ENCODE measurements around the gene HORMAD1. TPM values are rescaled to one million over a fixed set of nuclear protein-coding genes. Genes with fewer than 3 reads are reported as not detected.

Gene HORMAD1
- total RNA-seq = 0.10 and 0.33 TPM in 2 replicates

GRCh38 chr1:150720703-150721102, at the start of gene HORMAD1:
TSS of gene HORMAD1 (minus strand) at chr1:150720895. CDS start at chr1:150719505, 1,390 bp downstream.

GRCh38 chr1:150765296-150765976, 44.7 kb upstream of the HORMAD1 start, which contains the start of gene CTSS:
TSS of gene CTSS (minus strand) at chr1:150765778. CDS start at chr1:150764763, 1,015 bp downstream.

GRCh38 chr1:150696995-150697927, 23.4 kb downstream of the HORMAD1 start, which contains the start of gene GOLPH3L:
TSS of gene GOLPH3L (minus strand) at chr1:150697154. CDS start at chr1:150694838, 2,316 bp downstream.

Small RNA genes within 50 kb of the gene (small RNA-seq; reads per million reads assigned to genes)
- gene RNU6-1042P = not detected

Other genes starting within 250 kb of the HORMAD1 start
- gene TARS2, start 233.5 kb downstream of the HORMAD1 start, total RNA-seq = 10.4 and 14.4 TPM in 2 replicates
- 0.65 and 1.1 TPM in 2 replicates for gene ECM1, start 212.8 kb downstream of the HORMAD1 start, total RNA-seq
- not detected in 2 replicates for gene FALEC, start 205.1 kb downstream of the HORMAD1 start, total RNA-seq
- 0.38 and 0.65 TPM in 2 replicates for gene ADAMTSL4, start 171.5 kb downstream of the HORMAD1 start, total RNA-seq
- gene MCL1, start 141.3 kb downstream of the HORMAD1 start, total RNA-seq = 179 and 180 TPM in 2 replicates
- gene ENSA, start 91.3 kb downstream of the HORMAD1 start, total RNA-seq = 93.7 and 103 TPM in 2 replicates
- gene GOLPH3L, start 23.7 kb downstream of the HORMAD1 start, total RNA-seq = 24.2 and 29.9 TPM in 2 replicates
- 19.6 and 27.0 TPM in 2 replicates for gene CTSS, start 44.9 kb upstream of the HORMAD1 start, total RNA-seq
- 2.0 and 3.7 TPM in 2 replicates for gene CTSK, start 87.4 kb upstream of the HORMAD1 start, total RNA-seq
- gene ARNT, start 155.7 kb upstream of the HORMAD1 start, total RNA-seq = 30.1 and 38.2 TPM in 2 replicates
- gene CTXND2, start 166.2 kb upstream of the HORMAD1 start, total RNA-seq = not detected in 2 replicates
- 44.4 and 45.6 TPM in 2 replicates for gene SETDB1, start 205.5 kb upstream of the HORMAD1 start, total RNA-seq